OCI-LY3 (cell line): ENCODE data around the gene TXNDC17.

Experiments
- EZH2phosphoT487 ChIP-seq: fragments of 200-600 bp; shearing (Covaris generic); IDR thresholded peaks from 2 replicates; pipeline ENCODE4 v1.6.1; 2018; ENCODE audit warnings: antibody characterized with exemption, mixed run types, low read depth
- TF ChIP-seq, protein P1 (sequence below): fragments of 200-600, 300-600 bp; sonication (generic); IDR thresholded peaks from 2 replicates; pipeline ENCODE4 v1.5.1; 2014; ENCODE audit warnings: antibody characterized with exemption, low read length, low read depth

DNA sequence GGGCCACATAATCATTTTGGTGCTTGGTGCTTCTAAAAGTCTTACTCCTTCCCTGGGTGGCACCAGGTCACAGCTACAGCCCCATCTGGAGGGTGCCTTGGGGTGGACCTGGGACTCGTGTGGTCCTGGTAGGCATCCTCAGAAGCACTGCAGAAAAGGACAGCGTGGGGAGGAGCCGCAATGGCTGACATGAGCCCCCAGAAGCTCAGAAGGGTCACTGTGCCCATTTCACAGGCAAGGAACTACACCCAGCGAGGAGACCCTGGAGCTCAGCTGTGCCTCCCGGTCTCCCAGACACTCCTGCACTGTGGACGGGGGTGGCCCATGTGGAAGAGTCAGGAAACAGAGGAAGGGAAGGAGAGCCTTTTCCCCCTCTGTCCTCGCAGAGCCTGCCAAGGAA lies 37.1 kb downstream of the TXNDC17 start:
- no peak for TF ChIP-seq EZH2phosphoT487
- TF ChIP-seq, protein P1, sequence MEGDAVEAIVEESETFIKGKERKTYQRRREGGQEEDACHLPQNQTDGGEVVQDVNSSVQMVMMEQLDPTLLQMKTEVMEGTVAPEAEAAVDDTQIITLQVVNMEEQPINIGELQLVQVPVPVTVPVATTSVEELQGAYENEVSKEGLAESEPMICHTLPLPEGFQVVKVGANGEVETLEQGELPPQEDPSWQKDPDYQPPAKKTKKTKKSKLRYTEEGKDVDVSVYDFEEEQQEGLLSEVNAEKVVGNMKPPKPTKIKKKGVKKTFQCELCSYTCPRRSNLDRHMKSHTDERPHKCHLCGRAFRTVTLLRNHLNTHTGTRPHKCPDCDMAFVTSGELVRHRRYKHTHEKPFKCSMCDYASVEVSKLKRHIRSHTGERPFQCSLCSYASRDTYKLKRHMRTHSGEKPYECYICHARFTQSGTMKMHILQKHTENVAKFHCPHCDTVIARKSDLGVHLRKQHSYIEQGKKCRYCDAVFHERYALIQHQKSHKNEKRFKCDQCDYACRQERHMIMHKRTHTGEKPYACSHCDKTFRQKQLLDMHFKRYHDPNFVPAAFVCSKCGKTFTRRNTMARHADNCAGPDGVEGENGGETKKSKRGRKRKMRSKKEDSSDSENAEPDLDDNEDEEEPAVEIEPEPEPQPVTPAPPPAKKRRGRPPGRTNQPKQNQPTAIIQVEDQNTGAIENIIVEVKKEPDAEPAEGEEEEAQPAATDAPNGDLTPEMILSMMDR, result no peak
